ENCODE measurements around the gene S100Z. TPM values are rescaled to one million over a fixed set of nuclear protein-coding genes. Genes with fewer than 3 reads are reported as not detected.
"Not testable (repeated sequence)": the region's sequence is repeated elsewhere in the genome, so short reads cannot be mapped to it uniquely, and the experiment has no call there.

The S100Z gene
- total and polyA plus RNA-seq, 2 experiments from 2014 or later, result 0.45 to 1.3 TPM

GRCh38 chr5:76850543-76851145 lies 830 bp downstream of the S100Z start:
- Histone ChIP-seq H3K9me3 (ENCODE audit: low read depth) (no peaks in the 10 kb centered on the region), H3K27ac (no peak overlapping the region), H3K27me3 (no peaks in the 10 kb centered on the region)

DNA sequence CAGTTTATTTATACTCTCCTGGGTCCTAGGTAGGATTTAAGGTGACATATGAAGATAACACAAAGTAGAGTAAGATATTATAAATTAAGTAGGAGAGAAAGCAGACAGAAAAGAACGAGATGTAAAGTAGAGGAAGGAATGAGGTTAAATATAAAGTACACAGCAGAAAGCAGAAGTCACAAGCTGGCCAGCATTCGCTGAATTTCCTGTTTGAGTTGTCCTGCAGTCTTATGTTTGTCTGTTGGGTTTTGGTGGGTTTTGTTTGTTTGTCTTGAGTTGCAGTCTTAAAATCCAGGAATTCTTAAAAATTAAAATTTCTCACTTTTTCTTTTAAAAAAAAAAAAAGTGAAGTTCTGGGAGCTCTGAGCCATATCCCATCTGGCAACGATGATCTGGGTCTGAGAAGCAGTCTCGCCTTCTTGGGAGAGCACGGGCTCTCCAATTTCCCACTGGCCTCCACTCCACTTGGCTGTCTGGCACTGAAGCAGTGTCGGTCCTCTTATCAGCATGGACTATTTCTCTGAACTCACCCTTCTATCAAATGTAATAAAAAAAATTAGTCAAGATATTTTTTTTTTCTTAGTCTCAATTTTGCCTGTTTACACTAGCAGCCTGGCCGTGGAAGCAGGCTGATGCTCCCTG lies 2.0 kb downstream of the S100Z start:
- Histone ChIP-seq H3K27ac (no peak overlapping the region), H3K4me3 (no peak overlapping the region), H3K9me3 (ENCODE audit: low read depth) (no peaks in the 10 kb centered on the region), H3K36me3 (no peaks in the 10 kb centered on the region), H3K4me1 (ENCODE audit: low read depth) (peaks cover 4% of the 10 kb centered on the region), H3K27me3 (no peaks in the 10 kb centered on the region)
- peak in 1 of 2 donors; percentile 31 for DNase-seq (ENCODE audit: low read depth in 1 of 2, low spot score in 1 of 2)
- TF ChIP-seq, protein P1, sequence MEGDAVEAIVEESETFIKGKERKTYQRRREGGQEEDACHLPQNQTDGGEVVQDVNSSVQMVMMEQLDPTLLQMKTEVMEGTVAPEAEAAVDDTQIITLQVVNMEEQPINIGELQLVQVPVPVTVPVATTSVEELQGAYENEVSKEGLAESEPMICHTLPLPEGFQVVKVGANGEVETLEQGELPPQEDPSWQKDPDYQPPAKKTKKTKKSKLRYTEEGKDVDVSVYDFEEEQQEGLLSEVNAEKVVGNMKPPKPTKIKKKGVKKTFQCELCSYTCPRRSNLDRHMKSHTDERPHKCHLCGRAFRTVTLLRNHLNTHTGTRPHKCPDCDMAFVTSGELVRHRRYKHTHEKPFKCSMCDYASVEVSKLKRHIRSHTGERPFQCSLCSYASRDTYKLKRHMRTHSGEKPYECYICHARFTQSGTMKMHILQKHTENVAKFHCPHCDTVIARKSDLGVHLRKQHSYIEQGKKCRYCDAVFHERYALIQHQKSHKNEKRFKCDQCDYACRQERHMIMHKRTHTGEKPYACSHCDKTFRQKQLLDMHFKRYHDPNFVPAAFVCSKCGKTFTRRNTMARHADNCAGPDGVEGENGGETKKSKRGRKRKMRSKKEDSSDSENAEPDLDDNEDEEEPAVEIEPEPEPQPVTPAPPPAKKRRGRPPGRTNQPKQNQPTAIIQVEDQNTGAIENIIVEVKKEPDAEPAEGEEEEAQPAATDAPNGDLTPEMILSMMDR (IDR thresholded peaks at IDR 0.05; ENCODE audit: low read depth, low read length), result no peak

More at GRCh38 chr5:76850543-76851145, 830 bp downstream of the S100Z start:
- TF ChIP-seq, protein P1 (IDR thresholded peaks at IDR 0.05; ENCODE audit: low read depth, low read length), result no peak
- H3K4me1 ChIP-seq (ENCODE audit: low read depth), result peaks cover 4% of the 10 kb centered on the region
- no peak for DNase-seq (ENCODE audit: low read depth in 1 of 2, low spot score in 1 of 2)
- no peaks in the 10 kb centered on the region for H3K36me3 ChIP-seq
- no peak overlapping the region for H3K4me3 ChIP-seq

DNA sequence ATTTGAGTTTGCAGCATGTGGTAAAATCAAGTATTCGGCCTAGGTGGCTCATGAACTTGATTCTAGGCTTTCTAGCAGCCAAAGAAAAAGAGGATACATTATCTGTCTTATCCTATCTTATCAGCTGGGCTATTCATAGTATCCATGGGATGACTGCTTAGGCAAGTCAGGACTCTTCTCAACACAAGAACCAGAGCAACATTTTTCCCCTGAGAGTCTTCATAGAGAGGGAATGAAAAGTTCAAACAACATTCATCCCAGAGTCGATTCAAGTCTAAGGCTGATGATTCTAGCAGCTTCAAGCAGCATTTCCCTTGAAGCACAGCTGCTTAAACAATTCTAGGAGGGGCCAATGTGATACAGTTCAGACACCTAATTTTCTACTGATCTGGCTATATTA lies 3.0 kb downstream of the S100Z start:
- no peaks in the 10 kb centered on the region for H3K36me3 ChIP-seq
- H3K27ac ChIP-seq, result no peak overlapping the region
- H3K4me3 ChIP-seq, result no peak overlapping the region
- no peaks in the 10 kb centered on the region for H3K27me3 ChIP-seq
- TF ChIP-seq, protein P1 (IDR thresholded peaks at IDR 0.05; ENCODE audit: low read depth, low read length), result no peak
- no peaks in the 10 kb centered on the region for H3K9me3 ChIP-seq (ENCODE audit: low read depth)
- no peak for DNase-seq (ENCODE audit: low read depth in 1 of 2, low spot score in 1 of 2)
- peaks cover 4% of the 10 kb centered on the region for H3K4me1 ChIP-seq (ENCODE audit: low read depth)

DNA sequence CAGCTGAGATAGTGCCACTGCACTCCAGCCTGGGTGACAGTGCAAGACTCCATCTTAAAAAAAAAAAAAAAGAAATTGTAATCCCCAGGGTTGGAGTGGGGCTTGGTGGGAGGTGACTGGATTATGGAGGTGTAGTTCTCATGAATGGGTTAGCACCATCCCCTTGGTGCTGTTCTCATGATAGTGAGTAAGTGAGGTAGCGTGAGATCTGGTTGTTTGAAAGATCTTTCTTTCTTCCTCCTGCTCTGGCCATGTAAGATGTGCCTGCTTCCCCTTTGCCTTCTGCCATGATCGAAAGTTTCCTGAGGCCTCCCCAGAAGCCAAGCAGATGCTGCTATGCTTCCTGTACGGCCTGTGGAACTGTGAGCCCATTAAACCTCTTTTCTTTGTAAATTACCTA lies 3.9 kb downstream of the S100Z start:
- not testable (repeated sequence) for H3K4me3 ChIP-seq; DNase-seq (ENCODE audit: low read depth in 1 of 2, low spot score in 1 of 2); H3K27ac ChIP-seq; H3K4me1 ChIP-seq (ENCODE audit: low read depth); H3K36me3 ChIP-seq; H3K27me3 ChIP-seq; H3K9me3 ChIP-seq (ENCODE audit: low read depth)

DNA sequence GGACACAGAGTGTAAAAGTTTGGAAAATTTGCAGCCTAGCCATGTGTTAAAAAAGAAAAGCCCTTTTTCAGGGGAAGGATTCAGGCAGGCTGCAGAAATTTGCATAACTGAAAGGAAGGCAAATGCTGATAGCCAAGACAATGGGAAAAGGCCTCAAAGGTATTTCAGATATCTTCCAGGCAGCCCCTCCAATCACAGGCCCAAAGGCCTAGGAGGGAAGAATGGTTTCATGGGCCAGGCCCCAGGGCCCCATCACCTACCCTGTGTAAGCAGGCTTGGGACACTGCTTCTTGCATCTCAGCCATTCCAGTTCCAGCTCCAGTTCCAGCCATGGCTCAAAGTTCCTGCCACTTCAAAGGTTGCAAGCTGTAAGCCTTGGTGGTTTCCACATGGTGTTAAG lies 4.8 kb downstream of the S100Z start:
- H3K4me3 ChIP-seq, result no peak overlapping the region
- H3K27ac ChIP-seq, result no peak overlapping the region
- no peaks in the 10 kb centered on the region for H3K36me3 ChIP-seq
- no peaks in the 10 kb centered on the region for H3K9me3 ChIP-seq (ENCODE audit: low read depth)
- TF ChIP-seq, protein P1 (IDR thresholded peaks at IDR 0.05; ENCODE audit: low read depth, low read length), result no peak
- H3K4me1 ChIP-seq (ENCODE audit: low read depth), result peaks cover 4% of the 10 kb centered on the region
- no peak for DNase-seq (ENCODE audit: low read depth in 1 of 2, low spot score in 1 of 2)
- no peaks in the 10 kb centered on the region for H3K27me3 ChIP-seq

GRCh38 chr5:76855501-76855900 lies 5.7 kb downstream of the S100Z start:
- not testable (repeated sequence) for H3K27ac ChIP-seq; H3K4me3 ChIP-seq; H3K9me3 ChIP-seq (ENCODE audit: low read depth); DNase-seq (ENCODE audit: low read depth in 1 of 2, low spot score in 1 of 2); H3K4me1 ChIP-seq (ENCODE audit: low read depth); H3K27me3 ChIP-seq; H3K36me3 ChIP-seq
